HAP-1 (cell line): ENCODE measurements around the gene TMEM63A.

Source experiments
- DNase-seq, 2 experiments: peaks; one replicate each; pipeline ENCODE4 v3.0.0-alpha.2; 2016 to 2020; ENCODE audit warnings: low spot score in 2 of 2
- H3K27me3 ChIP-seq: fragments of 250-450 bp; sonication (Bioruptor Pico); 2 replicates; pipeline ENCODE4 v1.5.1; 2020; ENCODE audit warnings: low read depth, mild to moderate bottlenecking, moderate library complexity
- H3K36me3 ChIP-seq: fragments of 250-450 bp; sonication (Bioruptor Pico); replicated peaks from 2 replicates; pipeline ENCODE4 v1.5.1; 2020; ENCODE audit warnings: mild to moderate bottlenecking
- H3K4me1 ChIP-seq: fragments of 250-450 bp; sonication (Bioruptor Pico); 2 replicates; pipeline ENCODE4 v1.5.1; 2020; ENCODE audit warnings: mild to moderate bottlenecking
- H3K4me3 ChIP-seq: fragments of 250-450 bp; sonication (Bioruptor Pico); 2 replicates; pipeline ENCODE4 v1.5.1; 2020; ENCODE audit warnings: mild to moderate bottlenecking, moderate library complexity
- H3K9me3 ChIP-seq: fragments of 250-450 bp; sonication (Bioruptor Pico); 2 replicates; pipeline ENCODE4 v1.5.1; 2020; ENCODE audit warnings: mild to moderate bottlenecking, moderate library complexity
- in situ Hi-C: fragments of 300-500 bp; cut with MboI; formaldehyde crosslinking; loops from 3 replicates; pipeline ENCODE4 v1.14.3; 2020; ENCODE audit warnings: low sequenced_read_pairs, inconsistent platforms, mixed read lengths

The TMEM63A gene

DNA sequence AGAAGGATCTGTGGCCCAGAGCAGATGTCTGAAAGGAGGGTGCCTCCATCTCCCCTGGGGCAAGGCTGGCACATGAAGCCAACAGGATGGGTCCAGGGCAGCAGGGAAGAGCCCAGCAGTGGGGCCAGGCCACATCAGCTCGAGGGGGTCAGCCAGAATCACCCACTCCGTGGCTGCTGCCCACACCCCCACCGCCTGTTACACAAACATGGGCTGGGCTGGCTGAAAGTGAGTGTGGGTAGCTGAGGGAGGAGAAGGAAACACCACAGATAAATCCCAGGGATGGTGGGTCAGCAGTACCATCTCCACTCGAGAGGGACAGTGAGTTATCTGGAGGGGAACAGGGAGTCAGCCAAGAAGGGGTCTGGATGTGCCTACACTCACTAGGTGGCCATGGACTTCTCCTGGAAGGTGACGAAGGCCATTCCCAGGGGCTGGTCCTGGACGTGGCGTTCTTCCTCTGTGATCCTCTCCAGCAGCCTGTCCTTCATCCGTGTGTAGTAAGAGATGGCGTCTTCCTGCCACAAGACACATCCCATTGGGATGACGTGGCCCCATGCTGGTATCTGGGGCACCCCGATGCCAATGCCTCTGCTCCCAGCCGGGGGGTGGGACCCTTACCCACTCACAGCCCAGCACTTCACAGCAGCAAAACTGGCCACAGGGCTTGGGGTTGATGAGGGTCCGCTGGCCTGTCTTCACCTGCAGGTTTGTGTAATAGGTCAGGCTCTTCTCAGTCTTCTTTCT is 20.2 kb downstream of the TMEM63A start:
- peaks cover 38% of the 10 kb centered on the region for H3K36me3 ChIP-seq
- H3K9me3 ChIP-seq, result no peaks in the 10 kb centered on the region
- H3K27me3 ChIP-seq, result no peaks in the 10 kb centered on the region
- in situ Hi-C loops, result no loop called here
- no peak overlapping the region for H3K4me3 ChIP-seq
- H3K4me1 ChIP-seq, result peaks cover 10% of the 10 kb centered on the region
- no peak for DNase-seq

DNA sequence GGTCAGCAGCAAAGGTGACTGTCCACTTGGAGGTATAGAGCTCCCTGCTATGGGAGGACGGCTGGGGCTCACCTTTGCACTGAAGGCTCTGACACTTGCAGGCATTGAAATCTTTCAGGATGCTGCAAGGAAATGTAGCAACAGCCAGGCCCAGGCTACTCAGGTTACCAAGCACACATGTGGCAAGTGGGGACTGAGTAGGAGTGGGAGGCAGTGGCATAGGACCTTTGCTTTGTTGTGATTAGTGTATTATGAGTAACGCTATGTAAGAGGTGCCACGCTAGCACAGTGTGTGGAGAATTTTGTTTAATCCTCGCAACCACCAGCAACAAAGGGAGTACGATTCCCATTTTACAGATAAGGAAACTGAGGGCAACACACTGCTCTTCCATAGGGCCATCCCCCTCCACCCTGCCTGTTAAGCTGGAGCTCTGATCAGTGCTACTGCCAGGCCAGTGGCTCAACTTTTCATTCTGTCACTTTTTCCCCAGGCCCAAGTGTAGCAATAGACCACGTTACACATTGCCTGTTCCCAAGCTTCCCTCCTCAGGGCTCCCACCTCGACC is 21.2 kb downstream of the TMEM63A start:
- no peaks in the 10 kb centered on the region for H3K27me3 ChIP-seq
- no peak for DNase-seq
- H3K9me3 ChIP-seq, result no peaks in the 10 kb centered on the region
- in situ Hi-C loops, result no loop called here
- H3K36me3 ChIP-seq, result peaks cover 40% of the 10 kb centered on the region
- H3K4me1 ChIP-seq, result peaks cover 10% of the 10 kb centered on the region
- no peak overlapping the region for H3K4me3 ChIP-seq

DNA sequence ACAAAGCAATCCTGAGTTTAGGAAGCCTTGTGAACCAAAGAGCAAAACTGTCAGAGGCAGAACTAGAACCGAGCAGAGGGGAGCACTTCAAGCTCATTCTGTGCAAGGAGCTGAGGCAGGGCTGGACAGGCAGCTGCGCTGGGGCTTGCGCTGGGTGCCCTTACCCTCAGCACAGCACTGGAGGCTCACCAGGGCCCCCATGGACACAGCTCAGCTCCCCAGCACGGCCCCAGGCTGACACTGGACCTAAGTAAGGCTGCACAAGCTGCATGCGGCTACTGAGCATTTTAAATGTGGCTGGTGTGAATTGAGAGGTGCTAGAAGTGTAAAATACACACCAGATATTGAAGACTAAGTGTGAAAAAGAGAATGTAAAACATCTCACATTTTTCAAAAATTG is 22.1 kb downstream of the TMEM63A start:
- no peaks in the 10 kb centered on the region for H3K27me3 ChIP-seq
- DNase-seq, result no peak
- H3K9me3 ChIP-seq, result no peaks in the 10 kb centered on the region
- peaks cover 33% of the 10 kb centered on the region for H3K36me3 ChIP-seq
- in situ Hi-C loops, result no loop called here
- H3K4me3 ChIP-seq, result no peak overlapping the region
- H3K4me1 ChIP-seq, result peaks cover 10% of the 10 kb centered on the region

DNA sequence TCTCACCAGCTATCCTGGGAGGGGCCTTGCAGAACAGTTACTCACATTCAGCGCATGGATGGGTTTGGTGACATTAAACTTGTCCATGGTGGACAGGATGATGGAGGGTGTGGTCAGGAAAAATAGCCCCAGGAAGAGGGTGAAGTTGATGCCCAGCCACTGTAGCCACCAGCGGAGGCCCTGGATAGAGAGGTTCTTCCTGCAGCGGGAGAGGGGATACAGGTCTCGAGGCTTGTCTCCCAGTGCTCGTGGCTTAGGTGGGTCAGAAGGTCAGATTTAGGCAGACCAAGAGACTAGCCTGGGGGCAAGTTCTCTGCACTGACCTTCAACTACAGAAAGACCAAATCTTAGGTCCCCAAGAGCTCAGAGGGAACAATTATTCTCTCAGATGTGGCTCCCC is 23.0 kb downstream of the TMEM63A start:
- no peak for DNase-seq
- Histone ChIP-seq H3K27me3 (no peaks in the 10 kb centered on the region), H3K4me3 (no peak overlapping the region), H3K9me3 (no peaks in the 10 kb centered on the region), H3K4me1 (peaks cover 7% of the 10 kb centered on the region), H3K36me3 (peaks cover 30% of the 10 kb centered on the region)
- in situ Hi-C loops, result no loop called here

- DNase-seq, result no peak
- H3K36me3 ChIP-seq, result peaks cover 22% of the 10 kb centered on the region
- H3K9me3 ChIP-seq, result no peaks in the 10 kb centered on the region
- H3K4me3 ChIP-seq, result no peak overlapping the region
- in situ Hi-C loops, result no loop called here
- peaks cover 7% of the 10 kb centered on the region for H3K4me1 ChIP-seq
- no peaks in the 10 kb centered on the region for H3K27me3 ChIP-seq
Measured at GRCh38 chr1:225857256-225857655, 24.9 kb downstream of the TMEM63A start.

DNA sequence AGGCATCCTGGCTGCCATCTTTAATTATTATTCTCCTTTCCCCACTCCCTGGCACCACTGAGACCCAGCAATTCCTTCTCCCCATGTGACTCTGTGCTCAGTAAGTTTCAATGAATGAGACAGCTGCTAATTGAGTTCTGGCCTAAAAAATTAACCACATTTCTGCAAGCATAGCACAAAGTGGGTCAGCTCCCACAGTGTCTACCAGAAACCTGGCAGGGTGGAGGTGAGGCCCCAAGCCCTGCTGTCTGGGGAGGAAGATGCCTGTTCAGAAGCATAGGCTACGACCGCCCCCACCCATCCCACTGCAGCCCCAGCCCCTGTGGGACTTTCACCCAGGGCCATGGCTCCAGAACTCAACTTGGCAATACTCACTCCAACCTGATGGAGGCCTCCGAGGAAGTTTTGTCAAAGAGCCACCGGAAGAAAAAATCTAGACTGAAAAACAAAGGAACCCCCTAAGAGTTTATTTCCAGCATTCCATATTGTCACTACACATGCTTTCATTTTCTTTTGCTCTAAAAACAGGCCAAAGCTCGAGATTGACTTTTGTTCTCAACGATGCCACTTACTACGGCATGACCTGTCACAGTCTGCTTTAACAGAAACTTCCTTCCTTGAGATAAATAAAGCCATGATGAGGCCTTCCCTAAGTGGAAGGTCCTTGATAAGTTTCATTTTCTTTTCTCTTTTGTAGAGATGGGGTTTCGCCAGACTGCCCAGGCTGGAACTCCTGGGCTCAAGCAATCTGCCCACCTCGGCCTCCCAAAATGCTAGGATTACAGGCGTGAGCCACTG is 26.5 kb downstream of the TMEM63A start:
- H3K36me3 ChIP-seq, result peaks cover 10% of the 10 kb centered on the region
- no peaks in the 10 kb centered on the region for H3K9me3 ChIP-seq
- DNase-seq, result no peak
- no peak overlapping the region for H3K4me3 ChIP-seq
- no peaks in the 10 kb centered on the region for H3K27me3 ChIP-seq
- in situ Hi-C loops, result no loop called here
- peaks cover 7% of the 10 kb centered on the region for H3K4me1 ChIP-seq

- no peaks in the 10 kb centered on the region for H3K9me3 ChIP-seq
- in situ Hi-C loops, result no loop called here
- H3K4me1 ChIP-seq, result peaks cover 7% of the 10 kb centered on the region
- DNase-seq, result no peak
- H3K36me3 ChIP-seq, result peaks cover 9% of the 10 kb centered on the region; the same call in 1 of the 2 replicates
- no peak overlapping the region for H3K4me3 ChIP-seq
- no peaks in the 10 kb centered on the region for H3K27me3 ChIP-seq
Measured at GRCh38 chr1:225853441-225853840, 28.7 kb downstream of the TMEM63A start.

DNA sequence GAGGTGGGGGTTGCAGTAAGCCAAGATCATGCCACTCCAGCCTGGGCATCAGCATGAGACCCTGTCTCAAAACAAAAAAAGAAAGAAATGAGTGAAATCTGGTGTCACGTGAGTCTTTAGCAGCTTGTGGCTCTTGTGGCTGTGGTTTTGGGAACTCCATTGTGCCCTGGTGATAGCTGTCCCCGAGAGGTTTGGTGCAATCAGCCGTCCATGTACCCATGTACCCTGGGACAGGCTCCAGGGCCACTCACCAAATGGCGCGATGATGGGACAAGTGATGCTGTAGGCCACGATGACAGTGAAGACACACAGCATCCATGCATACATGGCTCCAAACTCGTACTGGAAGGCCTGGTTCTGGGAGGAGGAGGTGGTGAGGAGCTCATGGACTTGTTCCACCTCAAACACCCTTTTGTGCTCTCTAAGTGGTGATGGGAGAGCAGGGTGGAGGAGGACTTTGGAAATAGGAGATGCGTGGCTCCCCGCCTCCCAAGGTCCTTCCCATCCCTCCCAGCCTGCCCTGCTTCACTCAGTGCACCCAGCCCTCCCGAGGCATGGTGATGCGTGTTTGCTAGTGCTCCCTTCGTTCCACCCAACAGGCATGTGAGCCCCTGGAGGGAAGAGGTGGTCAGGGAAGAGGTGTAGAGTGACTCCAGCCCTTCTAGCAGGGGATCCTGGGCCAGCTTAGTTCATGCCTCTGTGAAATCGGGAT is 29.6 kb downstream of the TMEM63A start:
- no peak for DNase-seq
- Histone ChIP-seq H3K9me3 (no peaks in the 10 kb centered on the region), H3K27me3 (no peaks in the 10 kb centered on the region), H3K36me3 (peaks cover 7% of the 10 kb centered on the region; the same call in 1 of the 2 replicates), H3K4me1 (peaks cover 1% of the 10 kb centered on the region), H3K4me3 (no peak overlapping the region)
- in situ Hi-C loops, result no loop called here

- Histone ChIP-seq H3K4me1 (no peaks in the 10 kb centered on the region), H3K4me3 (no peak overlapping the region), H3K36me3 (peaks cover 8% of the 10 kb centered on the region), H3K9me3 (no peaks in the 10 kb centered on the region), H3K27me3 (no peaks in the 10 kb centered on the region)
- in situ Hi-C loops, result no loop called here
- DNase-seq, result no peak
Measured at GRCh38 chr1:225851805-225852204, 30.4 kb downstream of the TMEM63A start.

DNA sequence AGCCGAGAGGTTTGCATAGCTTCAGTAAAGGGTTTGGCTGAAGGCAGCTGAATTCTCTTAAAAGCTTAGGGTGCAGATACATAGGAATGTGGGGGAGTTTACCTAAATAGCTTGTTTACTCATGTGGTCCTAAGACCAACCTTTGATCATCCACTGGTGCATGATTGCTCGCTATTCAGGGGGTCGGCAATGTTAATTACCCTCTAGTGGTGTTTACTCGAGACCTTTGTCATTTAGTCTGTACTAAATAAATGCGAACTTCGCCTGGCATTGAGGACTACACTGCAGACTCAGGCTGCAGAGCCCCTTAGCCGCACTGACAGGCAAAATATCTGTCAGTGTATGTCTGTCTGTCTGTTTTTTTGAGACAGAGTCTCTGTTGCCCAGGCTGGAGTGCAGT is 31.8 kb downstream of the TMEM63A start:
- Histone ChIP-seq H3K4me1 (no peaks in the 10 kb centered on the region), H3K4me3 (no peak overlapping the region), H3K27me3 (no peaks in the 10 kb centered on the region), H3K9me3 (no peaks in the 10 kb centered on the region), H3K36me3 (peaks cover 16% of the 10 kb centered on the region)
- DNase-seq, result no peak
- in situ Hi-C loops, result no loop called here

DNA sequence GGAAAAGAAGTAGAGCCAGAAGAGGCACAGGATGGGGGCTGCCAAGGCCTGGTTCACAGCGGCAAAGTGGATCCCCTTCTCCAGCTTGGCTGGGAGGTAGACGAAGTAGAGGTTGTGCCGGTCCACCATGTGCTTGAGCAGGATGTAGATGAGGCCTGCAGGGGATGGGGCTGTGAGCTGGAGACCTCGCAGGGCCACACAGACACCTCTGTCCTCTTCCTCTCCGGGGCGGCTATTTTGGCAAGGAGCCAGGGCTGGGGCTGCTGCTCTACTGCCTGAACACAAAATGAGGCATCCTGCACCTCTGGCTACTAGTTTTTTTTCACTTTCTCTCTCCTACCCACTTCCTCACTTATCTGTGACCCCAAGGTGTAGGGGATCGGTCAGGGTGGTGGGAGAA is 32.3 kb downstream of the TMEM63A start:
- Histone ChIP-seq H3K4me1 (no peaks in the 10 kb centered on the region), H3K27me3 (no peaks in the 10 kb centered on the region), H3K4me3 (no peak overlapping the region), H3K9me3 (no peaks in the 10 kb centered on the region), H3K36me3 (peaks cover 13% of the 10 kb centered on the region)
- in situ Hi-C loops, result no loop called here
- peak in 1 of 2 experiments; percentile 57 for DNase-seq

DNA sequence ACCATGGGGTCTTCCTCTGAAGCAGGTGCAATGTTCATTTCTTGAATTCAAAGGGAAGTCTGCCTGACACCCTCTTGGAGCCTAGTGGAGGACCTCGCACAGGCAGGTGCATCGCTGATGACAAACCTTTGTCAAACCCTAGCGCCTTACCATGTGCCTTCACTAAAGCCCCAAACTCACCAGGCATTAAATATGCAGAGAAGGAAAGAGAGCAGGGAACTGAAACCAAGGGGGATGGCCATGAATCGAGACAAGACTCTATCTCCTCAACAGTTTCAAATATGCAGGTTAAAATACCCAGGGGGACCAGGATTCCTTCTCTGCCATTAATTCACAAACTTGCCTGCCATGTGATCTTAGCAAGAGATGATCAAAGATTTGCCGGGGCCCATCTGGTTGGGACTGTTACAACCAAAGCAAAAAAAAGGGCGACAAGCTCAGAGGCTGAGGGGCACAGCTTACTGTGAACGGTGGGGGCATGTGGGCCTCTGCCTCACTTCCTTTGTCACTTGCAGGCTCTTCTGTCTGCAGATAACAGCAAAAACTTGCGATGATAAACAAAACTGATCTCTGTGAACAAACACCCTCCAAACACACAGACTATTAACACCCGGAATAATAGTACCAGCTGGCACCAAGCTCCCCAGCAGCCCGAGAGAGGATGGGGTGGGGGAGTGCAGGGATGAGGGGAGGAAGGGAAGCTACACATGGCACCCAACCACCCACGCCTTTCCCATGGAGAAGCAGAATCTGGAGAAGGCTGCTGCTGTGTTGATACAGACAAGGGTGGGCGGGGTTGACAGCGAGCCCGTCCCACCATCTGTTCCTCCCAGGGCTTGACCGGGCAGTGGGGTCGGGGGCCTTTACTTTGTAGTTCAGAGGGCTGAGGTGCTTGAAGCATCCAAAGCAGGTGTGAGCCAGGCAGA is 33.9 kb downstream of the TMEM63A start:
- H3K27me3 ChIP-seq, result no peaks in the 10 kb centered on the region
- in situ Hi-C loops, result no loop called here

DNA sequence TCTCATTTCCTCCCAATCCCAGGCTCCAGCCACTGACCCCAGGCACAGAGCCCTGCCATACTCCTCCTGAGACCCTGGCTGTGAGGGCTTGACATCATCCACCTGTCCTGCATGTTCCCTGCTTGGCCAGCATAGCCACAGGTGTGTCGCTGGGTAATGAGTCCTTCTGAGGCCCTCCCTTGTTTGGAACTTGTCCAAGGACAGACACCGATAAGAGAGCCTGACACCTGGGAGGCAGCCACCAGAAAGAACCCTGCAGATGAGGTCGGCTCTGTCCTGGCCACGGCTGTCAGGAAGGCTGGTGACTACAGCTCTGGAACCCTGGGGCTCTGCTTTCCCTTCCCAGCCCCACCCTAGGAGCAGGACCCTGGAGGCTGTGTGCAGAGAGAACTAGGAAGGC is 34.6 kb downstream of the TMEM63A start:
- H3K4me1 ChIP-seq, result no peaks in the 10 kb centered on the region
- H3K27me3 ChIP-seq, result no peaks in the 10 kb centered on the region
- peaks cover 12% of the 10 kb centered on the region for H3K36me3 ChIP-seq
- DNase-seq, result no peak
- no peaks in the 10 kb centered on the region for H3K9me3 ChIP-seq
- no peak overlapping the region for H3K4me3 ChIP-seq
- in situ Hi-C loops, result no loop called here

More for the DNA sequence above, 33.9 kb downstream of the TMEM63A start:
- Histone ChIP-seq H3K9me3 (no peaks in the 10 kb centered on the region), H3K4me1 (no peaks in the 10 kb centered on the region), H3K36me3 (peaks cover 12% of the 10 kb centered on the region), H3K4me3 (no peak overlapping the region)
- no peak for DNase-seq
